ENCODE measurements around the gene MARK2.

GRCh38 chr11:63840356-63841060 is 1.6 kb downstream of the MARK2 start:
- TF ChIP-seq POLR2AphosphoS5 (IDR thresholded peaks at IDR 0.05; ENCODE audit: low read depth, low read length) (no peak), SIN3A (IDR thresholded peaks at IDR 0.05; ENCODE audit: borderline replicate concordance, insufficient read depth, low read length) (no peak), TAF1 (IDR thresholded peaks at IDR 0.05; ENCODE audit: borderline replicate concordance, insufficient read depth, low read length) (no peak), REST (IDR thresholded peaks at IDR 0.05; ENCODE audit: insufficient read depth in 1 of 2, low read depth in 2 of 2, low read length in 2 of 2) (no peak)
